ENCODE results near the gene ARHGAP29. TPM values are rescaled to one million over a fixed set of nuclear protein-coding genes. Genes with fewer than 3 reads are reported as not detected.

The ARHGAP29 gene
- total and polyA plus RNA-seq, 2 of the 4 experiments (the other 2 are of a cell fraction) = 19.1 to 30.3 TPM

- WGBS, 2 experiments (ENCODE audit: extremely low coverage in 2 of 2, insufficient read length in 1 of 2) = 100% methylated on average over 1 of the region's 5 CpGs; no CpG with 5 or more reads in 1 of the 2 experiments
- intact Hi-C loops (cut with micrococcal nuclease) = loop anchor here (5.0 kb wide), 1 partner anchor 221 kb away; no protein-coding TSS in a partner anchor
These were observed 8.5 kb upstream of the ARHGAP29 start for GRCh38 chr1:94245747-94246438.

More at GRCh38 chr1:94245747-94246438, 8.5 kb upstream of the ARHGAP29 start:
- H3K27me3 ChIP-seq (ENCODE audit: control insufficient read depth, insufficient read depth, low read length) = no peaks in the 10 kb centered on the region
- H3K36me3 ChIP-seq (ENCODE audit: control insufficient read depth, insufficient read depth, low read length) = no peaks in the 10 kb centered on the region
- no peak overlapping the region for H2BK15ac ChIP-seq (ENCODE audit: low read depth, low read length)
- ChIA-PET CTCF (no interaction called here), POLR2A (ENCODE audit: unreplicated experiment) (no interaction called here)
- H3K14ac ChIP-seq (replicated peaks; ENCODE audit: low read depth, low read length) = no peak overlapping the region
- H3K23ac ChIP-seq (ENCODE audit: low read depth, low read length) = no peak overlapping the region
- no peak for TF ChIP-seq CHD1 (IDR thresholded peaks at IDR 0.05; ENCODE audit: low read depth, low read length)
- no peak for TF ChIP-seq FOS (IDR thresholded peaks at IDR 0.05; ENCODE audit: low read depth, low read length)
- no peak for TF ChIP-seq RCOR1 (IDR thresholded peaks at IDR 0.05; ENCODE audit: insufficient replicate concordance, low read length)
- no peak for TF ChIP-seq MXI1 (IDR thresholded peaks at IDR 0.05; ENCODE audit: borderline replicate concordance, low read depth, low read length)
- TF ChIP-seq SMC3 (IDR thresholded peaks at IDR 0.05; ENCODE audit: low read depth, low read length) = no peak
- no peak for TF ChIP-seq RAD21 (IDR thresholded peaks at IDR 0.05; ENCODE audit: low read length)
- TF ChIP-seq, protein P1, sequence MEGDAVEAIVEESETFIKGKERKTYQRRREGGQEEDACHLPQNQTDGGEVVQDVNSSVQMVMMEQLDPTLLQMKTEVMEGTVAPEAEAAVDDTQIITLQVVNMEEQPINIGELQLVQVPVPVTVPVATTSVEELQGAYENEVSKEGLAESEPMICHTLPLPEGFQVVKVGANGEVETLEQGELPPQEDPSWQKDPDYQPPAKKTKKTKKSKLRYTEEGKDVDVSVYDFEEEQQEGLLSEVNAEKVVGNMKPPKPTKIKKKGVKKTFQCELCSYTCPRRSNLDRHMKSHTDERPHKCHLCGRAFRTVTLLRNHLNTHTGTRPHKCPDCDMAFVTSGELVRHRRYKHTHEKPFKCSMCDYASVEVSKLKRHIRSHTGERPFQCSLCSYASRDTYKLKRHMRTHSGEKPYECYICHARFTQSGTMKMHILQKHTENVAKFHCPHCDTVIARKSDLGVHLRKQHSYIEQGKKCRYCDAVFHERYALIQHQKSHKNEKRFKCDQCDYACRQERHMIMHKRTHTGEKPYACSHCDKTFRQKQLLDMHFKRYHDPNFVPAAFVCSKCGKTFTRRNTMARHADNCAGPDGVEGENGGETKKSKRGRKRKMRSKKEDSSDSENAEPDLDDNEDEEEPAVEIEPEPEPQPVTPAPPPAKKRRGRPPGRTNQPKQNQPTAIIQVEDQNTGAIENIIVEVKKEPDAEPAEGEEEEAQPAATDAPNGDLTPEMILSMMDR (conservative IDR thresholded peaks at IDR 0.05; ENCODE audit: low read depth, low read length) = no peak
- no peak for TF ChIP-seq RFX5 (IDR thresholded peaks at IDR 0.05; ENCODE audit: low read depth, low read length)
- no peak for TF ChIP-seq POLR2A (IDR thresholded peaks at IDR 0.05; ENCODE audit: low read depth, low read length)
- no peak for TF ChIP-seq ELK1 (IDR thresholded peaks at IDR 0.05; ENCODE audit: borderline replicate concordance, low read depth, low read length)
- TF ChIP-seq, protein P2, sequence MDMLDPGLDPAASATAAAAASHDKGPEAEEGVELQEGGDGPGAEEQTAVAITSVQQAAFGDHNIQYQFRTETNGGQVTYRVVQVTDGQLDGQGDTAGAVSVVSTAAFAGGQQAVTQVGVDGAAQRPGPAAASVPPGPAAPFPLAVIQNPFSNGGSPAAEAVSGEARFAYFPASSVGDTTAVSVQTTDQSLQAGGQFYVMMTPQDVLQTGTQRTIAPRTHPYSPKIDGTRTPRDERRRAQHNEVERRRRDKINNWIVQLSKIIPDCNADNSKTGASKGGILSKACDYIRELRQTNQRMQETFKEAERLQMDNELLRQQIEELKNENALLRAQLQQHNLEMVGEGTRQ (IDR thresholded peaks at IDR 0.05; ENCODE audit: low read depth, low read length) = no peak
- no peak overlapping the region for H2BK20ac ChIP-seq (ENCODE audit: low read depth, low read length)
- H2BK120ac ChIP-seq (ENCODE audit: low read depth, low read length) = no peak overlapping the region
- H4K20me1 ChIP-seq (ENCODE audit: insufficient read depth, low read length) = no peaks in the 10 kb centered on the region
- H2BK5ac ChIP-seq (ENCODE audit: low read depth, low read length, poor library complexity, severe bottlenecking) = no peak overlapping the region
- H3K4ac ChIP-seq (ENCODE audit: low read depth, low read length) = no peak overlapping the region
- H4K8ac ChIP-seq (ENCODE audit: low read depth in 2 of 2, low read length in 2 of 2) = no peak overlapping the region
- no peak overlapping the region; the same call in 1 of the 2 replicates for H3K9ac ChIP-seq (ENCODE audit: low read depth, low read length)
- no peak overlapping the region for H3K56ac ChIP-seq (ENCODE audit: extremely low read depth, insufficient read depth, low read length)
- H2AFZ ChIP-seq (replicated peaks; ENCODE audit: low read length, poor library complexity) = no peak overlapping the region
- H4K5ac ChIP-seq (ENCODE audit: low read depth, low read length) = no peak overlapping the region
- H4K91ac ChIP-seq (ENCODE audit: insufficient read depth, low read depth, low read length) = no peak overlapping the region
- no peak overlapping the region for H3K4me3 ChIP-seq (ENCODE audit: insufficient read depth, low read depth, low read length)
- ATAC-seq (ENCODE audit: low read depth) (no peak), DNase-seq (peak; percentile 37)
- peak overlapping the region; percentile 44; the same call in 1 of the 2 replicates for H3K4me2 ChIP-seq (ENCODE audit: low read depth, low read length)
- no peaks in the 10 kb centered on the region for H3K4me1 ChIP-seq (ENCODE audit: control insufficient read depth, insufficient read depth, low read length)
- 0 out of 2 replicates have a peak, but pooled peaks cover 2% of the 10 kb centered on the region for H3K9me1 ChIP-seq (ENCODE audit: insufficient read depth, low read length)
- H3K9me3 ChIP-seq (ENCODE audit: control insufficient read depth, insufficient read depth, low read length) = no peaks in the 10 kb centered on the region
- H3K27ac ChIP-seq (ENCODE audit: insufficient read depth, low read length) = no peak overlapping the region
- dilution Hi-C loops (cut with HindIII; ENCODE audit: low sequenced_read_pairs, unreplicated experiment) (no loop called here), in situ Hi-C loops (cut with MboI; ENCODE audit: low sequenced_read_pairs) (loop anchor here (10.0 kb wide), 1 partner anchor 181 kb away; no protein-coding TSS in a partner anchor)
- H2AK5ac ChIP-seq (ENCODE audit: low read depth, low read length) = peak overlapping the region; percentile 38; the same call in 1 of the 2 replicates
- no peak overlapping the region for H3K18ac ChIP-seq (ENCODE audit: low read depth, low read length)
- H3K79me1 ChIP-seq (ENCODE audit: low read depth in 1 of 2, low read length in 2 of 2) = peaks cover 0 to 14% of the 10 kb centered on the region in 2 experiments; a peak in 2 of 4 replicates
- no peak overlapping the region for H2AK9ac ChIP-seq (replicated peaks; ENCODE audit: low read depth, low read length, poor library complexity)
- BruUV-seq (replicated peaks) = no TSS peak

All from IMR-90 (cell line).